GM13976 (cell line): Measurements from ENCODE around the gene HSD17B7.

Source experiments
- DNase-seq: peaks from one replicate; pipeline ENCODE4 v3.0.0; 2012; ENCODE audit warnings: low spot score
- in situ Hi-C: fragments of 300-500 bp; cut with MboI; formaldehyde crosslinking; loops from one replicate; pipeline ENCODE4 v1.12.0; 2022; ENCODE audit warnings: low sequenced_read_pairs, mixed read lengths, inconsistent platforms; ENCODE audit not compliant: unreplicated experiment
- TF ChIP-seq, protein P1 (sequence below): IDR thresholded peaks from 2 replicates; pipeline ENCODE4 v1.5.1; 2012; ENCODE audit warnings: borderline replicate concordance, mild to moderate bottlenecking; ENCODE audit not compliant: insufficient read depth; ENCODE audit errors: extremely low read depth, missing control alignments, control extremely low read depth

The HSD17B7 gene

DNA sequence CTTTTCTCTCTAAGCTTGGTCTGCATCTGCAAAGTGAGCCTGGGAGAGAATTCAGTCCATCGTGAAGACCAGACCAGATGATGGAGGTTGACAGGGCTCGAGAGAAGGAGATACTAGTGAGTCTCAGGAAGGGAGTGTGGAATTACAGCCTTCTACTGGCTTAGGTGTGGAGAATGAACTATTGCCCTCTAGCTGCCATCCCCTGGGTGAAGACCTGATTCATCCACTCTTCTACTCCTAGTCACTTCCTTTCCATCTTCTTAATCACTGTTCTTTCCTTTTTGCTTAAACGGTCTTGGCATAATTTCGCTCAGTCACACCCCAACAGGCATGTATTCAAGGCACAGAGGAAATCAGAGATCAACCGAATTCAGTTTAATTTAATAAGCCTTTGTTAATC, 34.0 kb upstream of the HSD17B7 start:
- TF ChIP-seq, protein P1, sequence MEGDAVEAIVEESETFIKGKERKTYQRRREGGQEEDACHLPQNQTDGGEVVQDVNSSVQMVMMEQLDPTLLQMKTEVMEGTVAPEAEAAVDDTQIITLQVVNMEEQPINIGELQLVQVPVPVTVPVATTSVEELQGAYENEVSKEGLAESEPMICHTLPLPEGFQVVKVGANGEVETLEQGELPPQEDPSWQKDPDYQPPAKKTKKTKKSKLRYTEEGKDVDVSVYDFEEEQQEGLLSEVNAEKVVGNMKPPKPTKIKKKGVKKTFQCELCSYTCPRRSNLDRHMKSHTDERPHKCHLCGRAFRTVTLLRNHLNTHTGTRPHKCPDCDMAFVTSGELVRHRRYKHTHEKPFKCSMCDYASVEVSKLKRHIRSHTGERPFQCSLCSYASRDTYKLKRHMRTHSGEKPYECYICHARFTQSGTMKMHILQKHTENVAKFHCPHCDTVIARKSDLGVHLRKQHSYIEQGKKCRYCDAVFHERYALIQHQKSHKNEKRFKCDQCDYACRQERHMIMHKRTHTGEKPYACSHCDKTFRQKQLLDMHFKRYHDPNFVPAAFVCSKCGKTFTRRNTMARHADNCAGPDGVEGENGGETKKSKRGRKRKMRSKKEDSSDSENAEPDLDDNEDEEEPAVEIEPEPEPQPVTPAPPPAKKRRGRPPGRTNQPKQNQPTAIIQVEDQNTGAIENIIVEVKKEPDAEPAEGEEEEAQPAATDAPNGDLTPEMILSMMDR, result no peak
- DNase-seq, result no peak
- in situ Hi-C loops, result no loop called here

DNA sequence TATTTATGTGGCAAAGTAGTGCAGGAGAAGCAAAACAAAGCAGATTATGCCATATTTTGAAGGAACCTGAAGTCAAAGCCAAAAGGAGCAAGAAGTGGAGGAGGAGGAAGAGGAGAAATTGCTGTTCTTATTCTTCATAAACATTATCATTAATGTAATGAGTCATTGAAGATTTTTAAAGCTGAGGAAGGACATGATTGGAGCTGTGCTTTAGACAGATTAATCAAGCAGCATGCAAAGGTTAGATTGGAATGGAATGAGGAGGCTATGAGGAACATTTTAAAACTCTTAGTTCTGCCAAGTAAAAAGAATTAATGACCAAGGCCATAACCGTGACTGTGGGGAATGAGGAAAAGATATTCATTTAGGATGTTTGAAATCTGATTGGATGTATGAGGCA, 33.0 kb upstream of the HSD17B7 start:
- TF ChIP-seq, protein P1, result no peak
- DNase-seq, result no peak
- in situ Hi-C loops, result no loop called here

DNA sequence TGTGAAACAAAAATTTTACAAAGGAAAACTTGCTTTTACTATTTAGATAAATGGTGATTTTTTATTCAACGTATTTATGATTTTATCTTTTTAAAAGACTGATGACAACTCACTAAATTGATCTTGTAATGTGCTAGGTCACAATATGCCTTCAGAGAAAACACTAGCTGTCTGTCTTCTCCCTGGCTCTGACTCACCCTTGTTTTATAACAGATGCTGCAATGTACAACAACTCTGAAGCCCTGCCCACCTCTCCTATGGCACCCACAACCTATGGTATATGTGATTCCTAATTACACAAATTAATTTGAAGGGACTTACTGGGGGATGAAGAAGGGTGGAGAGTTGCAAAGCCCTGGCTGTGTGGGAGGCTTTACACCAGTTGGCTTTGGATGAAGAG, 24.7 kb upstream of the HSD17B7 start:
- in situ Hi-C loops, result no loop called here
- TF ChIP-seq, protein P1, result no peak
- DNase-seq, result no peak

DNA sequence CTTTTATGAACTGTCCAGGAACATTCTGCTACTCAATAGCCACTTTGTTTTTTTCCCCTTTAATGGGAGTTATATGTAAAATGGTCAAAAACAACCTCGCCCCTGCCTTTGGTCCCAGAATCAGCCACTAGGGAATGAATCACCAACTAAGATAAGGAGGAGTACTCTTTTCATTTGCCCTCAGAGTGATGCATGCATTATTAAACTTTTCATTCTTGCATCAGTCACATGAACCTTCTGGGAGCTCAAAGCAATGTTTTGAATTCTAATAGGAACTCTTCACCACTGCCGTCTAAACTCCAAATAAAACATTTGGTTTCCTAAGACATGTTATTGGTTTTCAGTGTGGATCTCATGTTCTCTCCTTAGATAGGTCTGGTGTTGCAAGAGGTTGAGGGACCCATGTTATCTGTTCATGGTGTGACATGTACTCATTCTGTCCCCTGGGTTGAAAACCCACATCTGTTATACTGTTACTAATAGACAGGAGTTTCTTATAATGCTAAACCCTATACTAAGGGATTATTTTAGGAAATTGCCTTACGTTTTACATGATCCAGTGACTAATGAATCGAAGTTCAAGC, 17.8 kb upstream of the HSD17B7 start:
- no peak for DNase-seq
- TF ChIP-seq, protein P1, result no peak
- in situ Hi-C loops, result no loop called here

DNA sequence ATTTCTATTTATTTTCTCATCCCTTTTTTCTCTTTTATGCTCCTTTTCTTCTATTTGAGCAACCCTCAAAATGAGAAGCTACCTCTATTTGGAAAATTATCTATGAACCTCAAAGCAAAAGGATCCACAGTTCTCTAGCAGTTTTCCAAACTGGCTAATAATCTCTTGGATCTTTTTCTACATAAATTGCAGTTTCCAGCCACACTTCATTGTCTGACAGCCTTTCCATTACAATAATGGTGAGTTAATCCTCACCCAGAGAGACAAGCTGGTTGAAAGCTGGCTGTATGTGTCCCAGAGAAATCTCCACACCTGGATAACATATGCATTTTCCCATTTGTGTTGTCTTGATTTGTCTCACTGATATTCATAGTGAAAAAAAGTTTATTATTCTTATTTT, 16.5 kb upstream of the HSD17B7 start:
- in situ Hi-C loops, result no loop called here
- TF ChIP-seq, protein P1, result no peak
- no peak for DNase-seq

DNA sequence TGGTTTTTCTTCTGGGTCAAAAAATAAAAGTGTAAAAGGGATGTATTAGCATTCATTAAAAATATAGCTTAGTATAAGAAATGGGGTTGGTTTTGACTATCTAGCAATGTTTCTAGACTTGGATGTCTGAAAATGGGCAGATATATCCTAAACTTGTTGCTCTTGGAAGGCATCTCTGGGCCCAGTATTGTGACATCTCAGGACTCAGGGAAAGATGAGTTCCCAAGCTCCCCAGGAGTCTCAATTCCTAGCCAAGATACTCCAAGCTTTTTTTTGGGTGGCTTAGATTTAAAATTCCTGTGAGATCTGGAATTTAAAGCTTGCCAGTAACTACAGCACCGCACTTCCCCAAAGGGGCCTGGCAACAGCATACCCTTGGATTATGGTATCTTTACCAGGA, 11.5 kb upstream of the HSD17B7 start:
- in situ Hi-C loops, result loop anchor here (25.0 kb wide), 1 partner anchor 167 kb away; no protein-coding TSS in a partner anchor
- TF ChIP-seq, protein P1, result no peak
- no peak for DNase-seq
